GM18858 (cell line): ENCODE measurements around the gene PTCSC3.

Experiments used
- ATAC-seq: cut with Tn5 transposase; IDR thresholded peaks from one replicate; pipeline ENCODE4 v1.9.1; 2021; ENCODE audit not compliant: unreplicated experiment

PTCSC3 gene

DNA sequence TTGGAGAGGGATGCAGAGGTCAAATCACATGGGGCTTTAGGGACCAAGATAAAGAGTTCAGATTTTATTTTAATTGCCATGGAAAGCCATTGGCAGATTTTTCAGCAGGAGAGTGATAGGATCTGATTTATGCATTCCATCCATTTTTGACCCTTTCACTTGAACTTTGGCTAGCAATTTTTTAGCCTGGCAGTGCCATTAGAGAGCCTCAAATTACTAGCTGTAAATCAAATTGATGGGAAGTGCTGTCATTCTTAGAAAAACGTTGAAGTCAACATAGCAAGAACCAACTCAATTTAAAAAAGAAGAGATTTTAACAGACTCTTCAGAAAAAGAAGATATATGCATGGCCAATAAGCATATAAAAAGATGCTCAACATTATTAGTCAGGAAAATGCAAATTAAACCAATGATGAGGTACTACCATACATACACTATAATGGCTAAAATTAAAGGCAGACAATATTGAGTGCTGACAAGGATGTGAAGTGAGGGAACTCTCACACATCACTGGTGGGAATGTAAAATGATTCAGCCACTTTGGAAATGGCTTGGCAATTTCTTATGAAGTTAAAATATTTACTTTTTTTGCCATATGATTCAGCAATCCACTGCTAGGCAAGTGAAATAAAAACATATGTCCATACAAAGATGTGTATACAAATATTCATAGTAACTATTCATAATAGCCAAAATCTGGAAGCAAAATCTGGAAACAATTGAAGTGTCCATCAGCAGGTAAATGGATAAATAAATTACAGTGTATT lies 89.7 kb downstream of the PTCSC3 start:
- no peak for ATAC-seq

DNA sequence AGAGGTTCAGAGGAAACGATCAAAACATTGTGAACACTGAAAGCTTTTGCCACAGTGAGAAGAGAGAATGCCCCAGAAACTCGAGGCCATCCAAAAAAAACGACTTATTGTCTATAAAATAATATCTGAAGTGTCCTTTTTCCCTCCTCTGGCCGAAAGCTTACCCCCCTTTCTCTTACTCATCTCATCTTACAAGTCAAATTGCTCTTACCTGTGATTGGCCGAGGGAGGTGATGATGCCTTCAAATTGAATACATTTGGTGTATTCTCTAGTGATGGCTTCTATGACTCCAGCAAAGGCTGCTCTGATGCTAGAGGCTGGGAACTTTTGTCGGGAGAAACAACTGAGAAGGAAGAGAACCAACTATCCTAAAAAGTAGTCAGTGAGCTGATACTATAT lies 90.7 kb downstream of the PTCSC3 start:
- no peak for ATAC-seq
